ENCODE data around the gene GIT1. TPM values are rescaled to one million over a fixed set of nuclear protein-coding genes. Genes with fewer than 3 reads are reported as not detected.

The GIT1 gene
- total and polyA plus RNA-seq, 4 donors = 2.2 to 11.1 (median 4.9) TPM

GRCh38 chr17:29526322-29526721 is 63.1 kb downstream of the GIT1 start:
- DNase-seq (ENCODE audit: low spot score) = no peak
- H3K27ac ChIP-seq (ENCODE audit: low read depth in 1 of 2, low read length in 2 of 2) = no peak overlapping the region
- peaks cover 0 to 1% (median 0%) of the 10 kb centered on the region in 4 donors for H3K4me1 ChIP-seq (ENCODE audit: control insufficient read depth in 4 of 4, insufficient read depth in 4 of 4, low read length in 3 of 4)
- H3K36me3 ChIP-seq (ENCODE audit: control insufficient read depth in 4 of 4, insufficient read depth in 3 of 4, low read depth in 1 of 4, low read length in 3 of 4) = peaks cover 7 to 20% (median 15%) of the 10 kb centered on the region in 4 donors
- H3K4me3 ChIP-seq (ENCODE audit: low read depth in 1 of 3, low read length in 3 of 3) = no peak overlapping the region
- H3K9me3 ChIP-seq (ENCODE audit: control insufficient read depth in 4 of 4, low read length in 3 of 4) = no peaks in the 10 kb centered on the region
- TF ChIP-seq CTCF (IDR thresholded peaks at IDR 0.05; ENCODE audit: low read depth, low read length, missing input control) (no peak), RXRA (IDR thresholded peaks at IDR 0.05) (no peak), HNF4G (IDR thresholded peaks at IDR 0.05) (no peak), NR2F2 (IDR thresholded peaks at IDR 0.05) (no peak), ZBTB33 (IDR thresholded peaks at IDR 0.05) (no peak)
- 78% methylated on average over 3 of the region's 3 CpGs for WGBS
- no peaks in the 10 kb centered on the region for H3K27me3 ChIP-seq (ENCODE audit: control insufficient read depth in 4 of 4, insufficient read depth in 4 of 4, low read length in 3 of 4)
- H3K9ac ChIP-seq (ENCODE audit: low read depth in 1 of 2, low read length in 2 of 2) = no peak overlapping the region

GRCh38 chr17:29524692-29525091 is 64.8 kb downstream of the GIT1 start:
- TF ChIP-seq HNF4G (IDR thresholded peaks at IDR 0.05) = no peak
- DNase-seq (ENCODE audit: low spot score) = no peak
- peaks cover 6 to 16% (median 11%) of the 10 kb centered on the region in 4 donors for H3K36me3 ChIP-seq (ENCODE audit: control insufficient read depth in 4 of 4, insufficient read depth in 3 of 4, low read depth in 1 of 4, low read length in 3 of 4)
- no peaks in the 10 kb centered on the region for H3K27me3 ChIP-seq (ENCODE audit: control insufficient read depth in 4 of 4, insufficient read depth in 4 of 4, low read length in 3 of 4)
- peaks cover 0 to 1% (median 0%) of the 10 kb centered on the region in 4 donors for H3K4me1 ChIP-seq (ENCODE audit: control insufficient read depth in 4 of 4, insufficient read depth in 4 of 4, low read length in 3 of 4)
- no peak overlapping the region for H3K4me3 ChIP-seq (ENCODE audit: low read depth in 1 of 3, low read length in 3 of 3)
- WGBS = 96% methylated on average over 3 of the region's 3 CpGs
- no peaks in the 10 kb centered on the region for H3K9me3 ChIP-seq (ENCODE audit: control insufficient read depth in 4 of 4, low read length in 3 of 4)
- no peak overlapping the region for H3K27ac ChIP-seq (ENCODE audit: low read depth in 1 of 2, low read length in 2 of 2)
- H3K9ac ChIP-seq (ENCODE audit: low read depth in 1 of 2, low read length in 2 of 2) = no peak overlapping the region

Other genes with a start within 250 kb of the GIT1 start
- gene TAOK1, start 199.3 kb downstream of the GIT1 start, total RNA-seq = 10 to 100 TPM; 19.7 to 20.5 TPM
- 1 to 10 TPM; 4.3 to 5.5 TPM for gene TAOK1, start 199.3 kb downstream of the GIT1 start, polyA plus RNA-seq
- gene ABHD15, start 22.6 kb downstream of the GIT1 start, total RNA-seq = 10 to 100 TPM in 1 of 2 donors, 1 to 10 TPM in 1; 5.6 to 25.7 TPM
- 10 to 100 TPM in 1 of 2 donors, 1 to 10 TPM in 1; 6.6 to 14.7 TPM for gene ABHD15, start 22.6 kb downstream of the GIT1 start, polyA plus RNA-seq
- gene TP53I13, start 20.9 kb downstream of the GIT1 start, total RNA-seq = 10 to 100 TPM; 15.2 to 33.7 TPM
- gene TP53I13, start 20.9 kb downstream of the GIT1 start, polyA plus RNA-seq = 10 to 100 TPM; 12.2 to 42.6 TPM
- 1 to 10 TPM in 1 of 2 donors, under 1 TPM in 1; 0.50 to 1.6 TPM for gene ANKRD13B, start 3.5 kb upstream of the GIT1 start, total RNA-seq
- gene ANKRD13B, start 3.5 kb upstream of the GIT1 start, polyA plus RNA-seq = under 1 TPM; 0.06 to 0.52 TPM
- gene CORO6, start 33.3 kb upstream of the GIT1 start, total RNA-seq = 1 to 10 TPM in 1 of 2 donors, under 1 TPM in 1; 0.23 to 3.0 TPM
- under 1 TPM; 0.44 to 0.75 TPM for gene CORO6, start 33.3 kb upstream of the GIT1 start, polyA plus RNA-seq